Measurements from ENCODE around the gene TUBB4B. TPM values are rescaled to one million over a fixed set of nuclear protein-coding genes. Genes with fewer than 3 reads are reported as not detected.
A peak's percentile ranks its signal among the peaks of the same experiment; 100 is the strongest.

The TUBB4B gene
- 100 to 1,000 TPM; 241 to 249 TPM for total RNA-seq

DNA sequence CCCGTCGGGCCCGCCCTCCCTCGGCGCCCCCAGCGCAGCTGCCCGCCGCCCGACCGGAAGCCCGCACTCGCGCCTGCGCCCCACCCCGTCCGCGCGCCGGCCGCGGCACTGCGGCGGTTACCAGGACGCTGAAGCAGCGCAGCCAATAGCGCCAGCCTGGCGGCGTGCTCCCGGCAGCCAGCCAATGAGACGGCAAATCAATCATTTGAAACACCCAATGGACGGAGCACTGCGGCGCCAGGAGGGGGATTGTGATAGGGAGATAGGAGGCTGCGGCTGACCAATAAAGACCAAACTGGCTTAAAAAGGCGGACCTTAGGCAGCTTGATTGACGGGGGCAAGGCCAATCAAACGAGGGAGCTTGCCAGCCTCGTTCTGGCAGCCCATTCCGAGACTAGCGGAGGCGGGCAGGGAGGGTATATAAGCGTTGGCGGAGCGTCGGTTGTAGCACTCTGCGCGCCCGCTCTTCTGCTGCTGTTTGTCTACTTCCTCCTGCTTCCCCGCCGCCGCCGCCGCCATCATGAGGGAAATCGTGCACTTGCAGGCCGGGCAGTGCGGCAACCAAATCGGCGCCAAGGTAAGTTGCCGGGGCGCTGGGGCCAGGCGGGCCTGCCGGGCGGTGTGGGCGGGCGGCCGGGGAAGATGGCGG is at the start of gene TUBB4B:
TUBB4B (plus strand) TSS at position 447 of the 649 bp plus-strand sequence; CDS start at position 521, 74 bp downstream.
- H3K4me3 Mint-ChIP-seq, result peak within 1 kb of the TSS; percentile 90
- peak within 1 kb of the TSS; percentile 93 for H3K27ac Mint-ChIP-seq
- peak; percentile 99 for DNase-seq
- no peaks in the 10 kb centered on the region for H3K27me3 Mint-ChIP-seq
- peaks cover 20% of the 10 kb centered on the region for H3K36me3 Mint-ChIP-seq
- POLR2A ChIA-PET, result interaction anchor here (0.6 to 6.7 kb wide), 50 partner anchors 8 to 450 kb away, joined by 3 to 171 read pairs (median 5); partner anchors contain the start of genes ANAPC2, ARRDC1, CYSRT1 and DPP7
- H3K4me1 Mint-ChIP-seq, result peaks cover 24% of the 10 kb centered on the region
- peak; percentile 83 for ATAC-seq (ENCODE audit: low read depth)
- H3K9me3 Mint-ChIP-seq, result no peaks in the 10 kb centered on the region

DNA sequence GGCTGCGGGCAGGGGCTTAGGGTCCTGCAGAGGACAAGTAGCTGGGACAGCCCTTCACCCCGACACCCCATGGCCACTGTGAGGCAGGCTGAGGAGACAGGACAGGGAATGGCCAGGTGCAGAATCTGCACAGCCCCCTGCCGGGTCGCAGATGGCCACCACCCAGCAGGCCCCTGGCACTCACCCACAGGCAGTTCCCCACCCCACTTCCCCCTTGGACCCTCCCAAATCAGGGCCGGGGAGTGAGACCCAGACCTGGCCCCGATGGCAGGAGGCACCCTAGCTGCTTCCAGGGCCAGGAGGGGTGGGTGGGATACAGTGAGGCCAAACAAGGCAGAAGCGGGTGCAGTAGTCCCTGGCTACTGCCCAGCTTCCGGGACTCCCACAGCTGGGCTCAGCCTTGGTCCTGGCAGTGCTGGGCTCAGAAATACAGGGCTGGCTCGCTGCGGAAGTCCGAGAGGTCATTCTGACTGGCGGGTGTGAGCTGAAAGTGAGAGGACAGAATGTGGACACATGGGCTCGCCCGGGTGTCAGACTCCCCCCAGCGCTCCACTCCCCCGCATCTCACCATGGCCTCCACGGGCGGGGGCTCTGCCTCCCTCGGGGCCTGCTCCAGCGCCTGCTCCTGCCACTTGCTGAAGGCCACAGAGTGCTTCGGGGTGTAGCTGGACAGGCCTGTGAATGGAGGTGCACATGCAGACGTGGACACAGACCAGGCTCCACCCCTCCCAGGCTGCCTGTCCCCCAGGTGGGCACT is 49.2 kb upstream of the TUBB4B start:
- DNase-seq, result no peak
- Mint-ChIP-seq H3K4me1 (peaks cover 14% of the 10 kb centered on the region), H3K27ac (no peak overlapping the region), H3K9me3 (no peaks in the 10 kb centered on the region), H3K4me3 (no peak overlapping the region), H3K36me3 (peaks cover 2% of the 10 kb centered on the region), H3K27me3 (no peaks in the 10 kb centered on the region)
- no peak for ATAC-seq (ENCODE audit: low read depth)
- POLR2A ChIA-PET, result interaction anchor here (1.4 kb wide), 1 partner anchor 9 kb away, joined by 5 read pairs; the partner anchor contains the start of gene TPRN

DNA sequence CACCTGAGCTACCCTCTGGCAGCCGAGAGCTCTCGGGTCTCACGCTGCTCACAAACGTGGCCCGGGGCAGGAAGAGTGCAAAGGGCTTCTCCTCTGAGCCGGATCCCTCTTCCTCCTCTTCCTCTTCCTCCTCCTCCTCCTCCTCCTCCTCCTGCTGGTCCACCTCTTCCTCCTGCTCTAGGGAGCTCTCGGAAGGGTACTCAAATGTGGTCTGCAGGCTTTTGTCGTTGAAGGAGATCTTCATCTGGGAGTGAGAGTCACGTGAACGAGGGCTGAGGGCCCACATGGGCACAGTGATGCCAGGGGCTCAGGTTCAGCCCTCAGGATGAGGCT is 48.7 kb upstream of the TUBB4B start:
- H3K27ac Mint-ChIP-seq, result no peak overlapping the region
- no peak overlapping the region for H3K4me3 Mint-ChIP-seq
- DNase-seq (no peak), ATAC-seq (ENCODE audit: low read depth) (no peak)
- H3K36me3 Mint-ChIP-seq, result peaks cover 2% of the 10 kb centered on the region
- POLR2A ChIA-PET, result interaction anchor here (1.4 kb wide), 1 partner anchor 8 kb away, joined by 5 read pairs; the partner anchor contains the start of gene TPRN
- H3K4me1 Mint-ChIP-seq, result peaks cover 10% of the 10 kb centered on the region
- no peaks in the 10 kb centered on the region for H3K27me3 Mint-ChIP-seq
- no peaks in the 10 kb centered on the region for H3K9me3 Mint-ChIP-seq

DNA sequence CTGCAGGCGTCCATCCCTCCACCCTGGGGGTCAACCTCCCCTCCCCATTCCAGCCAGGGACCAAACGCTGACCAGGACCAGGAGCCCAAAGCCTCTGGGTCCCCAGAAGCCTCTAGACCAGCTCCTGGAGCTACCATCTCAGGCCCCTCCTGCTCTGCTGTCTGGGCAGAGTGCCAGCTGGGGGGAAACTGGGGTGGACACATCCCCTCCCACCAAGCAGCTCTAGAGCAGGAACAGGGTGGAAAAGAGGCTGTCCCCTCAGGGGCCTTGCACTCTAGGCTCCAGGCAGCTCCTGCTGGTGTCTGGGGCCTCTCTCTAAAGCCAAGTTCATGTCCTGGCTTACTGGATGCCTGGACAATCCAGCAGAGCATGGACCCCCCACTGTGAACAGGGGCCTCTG is 48.2 kb upstream of the TUBB4B start:
- ATAC-seq (ENCODE audit: low read depth), result no peak
- H3K4me3 Mint-ChIP-seq, result no peak overlapping the region
- H3K27ac Mint-ChIP-seq, result no peak overlapping the region
- H3K4me1 Mint-ChIP-seq, result peaks cover 7% of the 10 kb centered on the region
- peaks cover 2% of the 10 kb centered on the region for H3K36me3 Mint-ChIP-seq
- no peaks in the 10 kb centered on the region for H3K9me3 Mint-ChIP-seq
- H3K27me3 Mint-ChIP-seq, result no peaks in the 10 kb centered on the region
- POLR2A ChIA-PET, result interaction anchor here (0.6 to 1.4 kb wide), 2 partner anchors 8 to 492 kb away, joined by 3 to 5 read pairs; partner anchors contain the start of gene TPRN
- DNase-seq, result no peak

DNA sequence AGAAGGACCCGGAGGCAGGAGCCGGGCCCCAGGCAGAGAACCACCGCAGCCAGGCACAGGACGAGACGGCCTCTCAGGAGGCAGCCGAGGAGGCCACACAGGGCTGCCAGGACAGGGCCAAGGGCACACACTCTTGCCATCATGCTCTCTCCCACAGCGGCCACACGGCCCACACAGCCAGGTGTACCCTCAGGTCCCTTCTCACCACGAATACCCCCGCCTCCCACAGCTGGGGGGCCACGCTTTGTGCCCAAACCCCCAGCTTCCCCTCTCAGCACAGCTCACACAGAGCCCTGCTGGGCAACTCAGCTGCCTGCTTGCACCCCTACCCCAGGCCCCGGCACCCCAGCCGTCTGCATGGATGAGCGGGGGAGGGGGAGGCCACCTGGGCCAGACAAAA is 47.3 kb upstream of the TUBB4B start:
- DNase-seq (no peak), ATAC-seq (ENCODE audit: low read depth) (no peak)
- H3K27ac Mint-ChIP-seq, result no peak overlapping the region
- H3K4me3 Mint-ChIP-seq, result no peak overlapping the region
- peaks cover 7% of the 10 kb centered on the region for H3K4me1 Mint-ChIP-seq
- H3K9me3 Mint-ChIP-seq, result no peaks in the 10 kb centered on the region
- peaks cover 2% of the 10 kb centered on the region for H3K36me3 Mint-ChIP-seq
- POLR2A ChIA-PET, result interaction anchor here (0.6 kb wide), 1 partner anchor 493 kb away, joined by 3 read pairs; no protein-coding TSS in a partner anchor
- H3K27me3 Mint-ChIP-seq, result no peaks in the 10 kb centered on the region

DNA sequence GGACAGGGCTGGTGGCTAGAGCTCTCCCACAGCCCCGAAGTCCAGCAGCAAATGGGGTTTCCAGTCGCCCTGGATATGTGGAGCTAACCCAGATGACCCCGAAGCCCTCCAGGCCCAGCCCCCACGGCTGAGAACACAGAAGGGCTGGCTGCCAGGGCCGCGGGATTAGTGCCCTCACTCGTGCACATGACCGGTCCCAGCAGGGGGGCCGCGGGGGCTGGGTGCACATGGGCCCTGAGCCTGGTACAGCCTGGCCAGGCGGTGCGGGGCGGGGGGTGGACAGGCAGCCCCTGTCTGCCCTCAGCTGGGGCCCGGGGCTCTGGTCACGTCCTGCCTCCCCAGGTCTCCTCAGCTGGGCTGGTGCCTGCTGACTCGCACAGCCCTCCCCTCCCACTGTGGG is 46.7 kb upstream of the TUBB4B start:
- DNase-seq (no peak), ATAC-seq (ENCODE audit: low read depth) (no peak)
- no peaks in the 10 kb centered on the region for H3K36me3 Mint-ChIP-seq
- no peak overlapping the region for H3K4me3 Mint-ChIP-seq
- POLR2A ChIA-PET, result interaction anchor here (2.0 kb wide), 1 partner anchor 47 kb away, joined by 7 read pairs; the partner anchor contains the start of gene TUBB4B
- H3K9me3 Mint-ChIP-seq, result no peaks in the 10 kb centered on the region
- H3K27ac Mint-ChIP-seq, result no peak overlapping the region
- peaks cover 3% of the 10 kb centered on the region for H3K4me1 Mint-ChIP-seq
- H3K27me3 Mint-ChIP-seq, result no peaks in the 10 kb centered on the region

DNA sequence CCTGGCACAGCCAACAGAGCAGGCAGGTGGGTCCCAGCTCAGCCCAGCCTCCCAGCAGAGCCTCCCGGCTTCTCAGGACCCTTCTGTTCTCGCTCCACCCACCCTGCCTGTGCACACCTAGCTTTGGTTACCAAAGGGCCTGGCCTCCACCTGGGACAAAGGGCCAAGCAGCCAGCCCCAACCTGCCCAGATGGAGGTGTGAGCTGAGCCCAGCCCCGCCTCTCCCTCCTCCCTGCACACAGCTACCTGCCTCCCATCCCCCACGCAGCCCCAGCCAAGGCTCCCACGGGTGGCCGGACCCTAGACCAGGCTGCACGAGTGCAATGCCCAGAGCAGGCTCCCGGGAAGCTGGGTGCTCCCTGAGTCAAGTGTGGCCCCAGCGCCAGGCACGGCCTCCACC is 46.2 kb upstream of the TUBB4B start:
- H3K4me3 Mint-ChIP-seq, result no peak overlapping the region
- ATAC-seq (ENCODE audit: low read depth), result no peak
- H3K36me3 Mint-ChIP-seq, result no peaks in the 10 kb centered on the region
- H3K27ac Mint-ChIP-seq, result no peak overlapping the region
- H3K9me3 Mint-ChIP-seq, result no peaks in the 10 kb centered on the region
- H3K27me3 Mint-ChIP-seq, result no peaks in the 10 kb centered on the region
- POLR2A ChIA-PET, result interaction anchor here (0.7 to 2.0 kb wide), 2 partner anchors 10 to 46 kb away, joined by 5 to 7 read pairs; partner anchors contain the start of genes NDOR1, TMEM203 and TUBB4B
- H3K4me1 Mint-ChIP-seq, result peaks cover 2% of the 10 kb centered on the region
- DNase-seq, result no peak

DNA sequence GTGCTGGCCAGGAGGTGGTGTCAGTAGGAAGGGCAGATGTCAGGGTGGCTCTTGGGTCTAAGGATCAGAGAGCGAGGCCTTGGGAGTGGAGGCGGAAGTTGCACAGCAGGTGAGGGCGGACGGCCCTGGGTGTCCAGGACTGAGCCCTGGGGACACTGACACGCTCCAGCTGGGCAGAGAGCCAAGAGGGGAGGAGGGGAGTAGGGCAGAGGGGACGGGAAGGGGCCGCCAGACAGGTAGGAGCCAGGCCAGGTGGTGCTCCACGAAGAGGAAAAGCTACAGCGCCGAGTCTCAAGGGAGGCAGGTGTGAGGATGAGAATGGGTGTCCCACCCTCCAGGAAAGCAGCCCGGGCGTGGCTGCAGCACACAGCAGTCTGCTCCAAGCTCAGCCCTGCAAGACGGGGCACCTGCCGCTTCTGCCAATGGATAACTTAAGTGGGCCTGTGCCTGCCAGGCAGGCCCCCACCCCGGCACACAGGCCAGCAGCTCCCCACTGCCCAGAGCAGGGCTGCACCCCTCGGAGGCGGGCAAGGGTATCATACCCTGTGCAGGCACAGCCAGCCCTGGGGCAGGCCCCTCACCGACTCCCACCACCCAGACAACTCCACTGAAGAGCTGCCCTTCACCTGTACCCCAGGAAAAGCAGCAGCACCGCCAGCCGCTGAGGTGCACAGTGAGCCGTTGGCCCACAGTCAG is 45.4 kb upstream of the TUBB4B start:
- DNase-seq, result no peak
- no peaks in the 10 kb centered on the region for H3K36me3 Mint-ChIP-seq
- H3K9me3 Mint-ChIP-seq, result no peaks in the 10 kb centered on the region
- ATAC-seq (ENCODE audit: low read depth), result no peak
- peaks cover 2% of the 10 kb centered on the region for H3K4me1 Mint-ChIP-seq
- POLR2A ChIA-PET, result interaction anchor here (0.7 to 2.0 kb wide), 3 partner anchors 10 to 58 kb away, joined by 3 to 7 read pairs (median 5); partner anchors contain the start of genes NDOR1, TMEM203 and TUBB4B
- H3K27me3 Mint-ChIP-seq, result no peaks in the 10 kb centered on the region
- H3K4me3 Mint-ChIP-seq, result no peak overlapping the region
- H3K27ac Mint-ChIP-seq, result peak overlapping the region; percentile 25

DNA sequence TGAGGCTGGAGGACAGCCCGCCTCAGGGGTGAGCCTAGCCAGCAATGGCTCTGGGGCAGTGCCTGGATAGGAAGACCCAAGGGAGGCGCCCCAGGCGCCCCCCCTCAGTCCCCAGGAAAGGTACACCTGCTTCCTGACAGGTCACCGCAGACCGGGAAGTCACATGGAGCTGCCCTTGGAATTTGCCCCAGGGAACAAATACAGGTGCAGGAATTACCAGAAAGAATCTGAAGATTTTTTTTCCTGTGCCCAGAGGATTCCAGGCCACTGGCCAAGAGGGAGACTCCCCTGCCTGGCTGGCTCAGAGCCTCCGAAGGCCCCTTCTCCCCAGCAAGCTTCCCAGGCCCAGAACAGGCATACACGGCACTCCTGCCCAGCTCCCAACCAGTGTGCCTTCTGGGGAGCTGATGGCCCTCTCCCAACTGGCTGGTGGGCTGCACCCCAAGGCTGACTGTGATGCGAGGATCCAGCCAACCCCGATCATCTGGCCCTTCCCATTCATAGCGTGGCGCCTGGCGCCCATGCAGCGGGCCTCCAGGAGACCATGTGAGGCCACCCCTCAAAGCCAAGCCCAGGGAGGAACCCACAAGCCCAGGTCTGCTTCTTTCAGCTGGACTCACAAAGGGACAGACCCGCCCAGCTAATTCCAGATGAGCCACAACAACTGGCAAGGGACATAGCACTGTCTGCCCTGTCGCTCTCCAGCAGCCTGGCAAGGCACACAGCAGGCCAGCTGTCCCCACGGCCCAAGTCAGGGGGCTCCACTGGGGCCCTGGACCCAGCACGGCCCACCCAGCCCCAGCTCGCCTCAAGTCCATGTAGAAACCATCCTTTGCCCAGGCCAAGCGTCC is 42.8 kb upstream of the TUBB4B start:
- no peak for DNase-seq
- H3K9me3 Mint-ChIP-seq, result no peaks in the 10 kb centered on the region
- H3K36me3 Mint-ChIP-seq, result no peaks in the 10 kb centered on the region
- ATAC-seq (ENCODE audit: low read depth), result no peak
- H3K4me3 Mint-ChIP-seq, result no peak overlapping the region
- POLR2A ChIA-PET, result interaction anchor here (0.6 to 1.5 kb wide), 3 partner anchors 9 to 61 kb away, joined by 3 to 10 read pairs (median 4); partner anchors contain the start of gene TUBB4B
- H3K4me1 Mint-ChIP-seq, result peaks cover 10% of the 10 kb centered on the region
- no peaks in the 10 kb centered on the region for H3K27me3 Mint-ChIP-seq
- H3K27ac Mint-ChIP-seq, result no peak overlapping the region

DNA sequence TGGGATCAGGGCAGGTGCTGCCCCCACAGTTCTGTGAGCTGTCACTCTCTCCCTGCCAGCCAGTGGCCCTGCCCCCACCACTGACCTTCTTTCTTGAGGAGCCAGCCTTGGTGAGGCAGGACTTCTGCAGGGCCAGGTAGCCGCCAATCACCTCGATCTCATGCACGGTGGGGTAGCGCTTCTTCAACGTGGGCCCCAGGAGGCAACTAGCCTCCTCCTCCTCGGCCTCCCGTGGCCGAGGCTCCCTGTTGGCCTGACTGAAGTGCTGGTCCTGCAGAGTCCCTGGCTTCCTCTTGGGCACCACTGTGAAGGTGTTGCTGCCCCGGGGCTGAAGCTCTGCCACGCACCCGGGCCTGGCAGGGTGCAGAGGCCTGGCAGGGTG is 42.2 kb upstream of the TUBB4B start:
- Mint-ChIP-seq H3K4me3 (no peak overlapping the region), H3K9me3 (no peaks in the 10 kb centered on the region), H3K36me3 (no peaks in the 10 kb centered on the region), H3K27ac (no peak overlapping the region), H3K4me1 (peaks cover 12% of the 10 kb centered on the region), H3K27me3 (no peaks in the 10 kb centered on the region)
- POLR2A ChIA-PET, result interaction anchor here (0.6 to 1.5 kb wide), 3 partner anchors 10 to 61 kb away, joined by 3 to 10 read pairs (median 4); partner anchors contain the start of gene TUBB4B
- no peak for ATAC-seq (ENCODE audit: low read depth)
- DNase-seq, result no peak

DNA sequence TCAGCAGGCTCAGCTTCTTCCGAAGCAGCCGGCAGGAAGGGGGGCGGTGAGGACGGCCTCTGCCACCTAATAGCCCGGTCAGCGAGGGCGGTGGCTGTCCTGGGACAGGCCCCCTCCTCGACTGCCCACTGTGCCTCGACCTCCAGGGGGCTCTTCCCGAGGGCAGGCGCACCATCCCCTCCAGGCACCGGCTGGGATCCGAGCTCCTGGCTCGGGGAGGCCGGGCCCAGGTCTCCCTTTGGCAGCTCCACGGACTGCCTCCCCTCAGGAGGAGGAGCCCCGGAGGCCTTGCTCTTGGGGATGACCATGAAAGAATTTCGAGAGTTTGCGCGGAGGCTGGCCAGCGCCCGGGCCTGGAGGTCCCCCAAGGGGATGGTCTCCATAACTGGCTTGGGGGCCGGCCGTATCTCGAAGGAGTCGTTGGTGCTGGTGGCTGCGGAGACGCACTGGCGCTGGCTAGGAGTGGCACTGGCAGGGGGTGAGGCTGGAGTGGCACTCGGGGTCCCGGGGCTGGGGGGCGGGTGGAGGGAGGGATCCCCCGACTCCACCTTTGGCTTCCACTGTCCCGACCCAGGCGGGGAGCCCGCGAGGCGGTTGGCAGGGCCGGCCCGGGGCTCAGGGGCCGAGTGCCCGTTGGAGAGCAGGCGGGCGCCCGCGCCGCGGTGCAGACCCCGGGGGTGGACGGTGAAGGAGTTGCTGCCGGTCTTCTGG is 41.5 kb upstream of the TUBB4B start:
- Mint-ChIP-seq H3K4me3 (peak overlapping the region; percentile 78), H3K36me3 (no peaks in the 10 kb centered on the region), H3K4me1 (peaks cover 18% of the 10 kb centered on the region), H3K27ac (peak overlapping the region; percentile 51), H3K9me3 (no peaks in the 10 kb centered on the region), H3K27me3 (no peaks in the 10 kb centered on the region)
- ATAC-seq (ENCODE audit: low read depth) (no peak), DNase-seq (no peak)
- POLR2A ChIA-PET, result interaction anchor here (1.2 kb wide), 1 partner anchor 11 kb away, joined by 10 read pairs; no protein-coding TSS in a partner anchor

Data from activated naive CD8-positive, alpha-beta T cell treated with anti-CD3 and anti-CD28 coated beads, Interleukin-2, amount 10 ng/mL, durations not matched to agents 7 days and 5 days (primary cell).